Astrocyte (in vitro differentiated cells and primary cell): Measurements from ENCODE around the gene TYMS. TPM values are rescaled to one million over a fixed set of nuclear protein-coding genes. Genes with fewer than 3 reads are reported as not detected.

Source experiments
- DNase-seq: peaks from one replicate; pipeline ENCODE4 v3.0.0-alpha.2; 2010; ENCODE audit warnings: low read depth
- FAIRE-seq: peaks from 2 replicates; lab custom pipeline; 2011; peaks lifted over from hg19 to GRCh38; lab: Jason Lieb, UNC
- H2AFZ ChIP-seq: 2 replicates; pipeline ENCODE4 v1.6.0; 2012; ENCODE audit warnings: low read depth, low read length, inconsistent platforms
- H3K27ac ChIP-seq: 2 replicates; pipeline ENCODE4 v1.5.1; 2011; ENCODE audit warnings: low read depth, low read length, inconsistent platforms
- H3K27me3 ChIP-seq: 2 replicates; pipeline ENCODE4 v1.6.0; 2011; ENCODE audit warnings: low read length, inconsistent platforms; ENCODE audit not compliant: insufficient read depth
- H3K36me3 ChIP-seq: 2 replicates; pipeline ENCODE4 v1.5.1; 2011; ENCODE audit warnings: low read length, inconsistent platforms; ENCODE audit not compliant: insufficient read depth
- H3K4me1 ChIP-seq: 2 replicates; pipeline ENCODE4 v1.5.1; 2011; ENCODE audit warnings: low read length, inconsistent platforms; ENCODE audit not compliant: insufficient read depth
- H3K4me2 ChIP-seq: 2 replicates; pipeline ENCODE4 v1.6.0; 2012; ENCODE audit warnings: low read length, inconsistent platforms
- H3K4me3 ChIP-seq: 2 replicates; pipeline ENCODE4 v1.5.1; 2011; ENCODE audit warnings: low read depth, mild to moderate bottlenecking, low read length, inconsistent platforms; ENCODE audit not compliant: insufficient read depth
- H3K79me2 ChIP-seq: 2 replicates; pipeline ENCODE4 v1.6.0; 2012; ENCODE audit warnings: mild to moderate bottlenecking, low read length, inconsistent platforms; ENCODE audit not compliant: insufficient read depth
- H3K9ac ChIP-seq: 2 replicates; pipeline ENCODE4 v1.6.0; 2012; ENCODE audit warnings: mild to moderate bottlenecking, low read length, inconsistent platforms
- H3K9me3 ChIP-seq: 2 replicates; pipeline ENCODE4 v1.5.1; 2012; ENCODE audit warnings: low read depth, mild to moderate bottlenecking, low read length, inconsistent platforms; ENCODE audit not compliant: insufficient read depth
- H4K20me1 ChIP-seq: 2 replicates; pipeline ENCODE4 v1.6.0; 2012; ENCODE audit warnings: low read length, inconsistent platforms; ENCODE audit not compliant: insufficient read depth
- H3K27ac Mint-ChIP-seq: one replicate; pipeline ENCODE4 v1.8.0; 2021; ENCODE audit warnings: mild to moderate bottlenecking, mixed read lengths; ENCODE audit not compliant: unreplicated experiment
- H3K27me3 Mint-ChIP-seq: one replicate; pipeline ENCODE4 v1.8.0; 2021; ENCODE audit warnings: low read depth, mixed read lengths; ENCODE audit not compliant: unreplicated experiment
- H3K36me3 Mint-ChIP-seq: one replicate; pipeline ENCODE4 v1.8.0; 2021; ENCODE audit warnings: low read depth, mixed read lengths; ENCODE audit not compliant: unreplicated experiment
- H3K4me1 Mint-ChIP-seq: one replicate; pipeline ENCODE4 v1.8.0; 2021; ENCODE audit warnings: low read depth, mixed read lengths; ENCODE audit not compliant: unreplicated experiment
- H3K4me3 Mint-ChIP-seq: one replicate; pipeline ENCODE4 v1.8.0; 2021; ENCODE audit warnings: mild to moderate bottlenecking, moderate library complexity, mixed read lengths; ENCODE audit not compliant: unreplicated experiment
- H3K9me3 Mint-ChIP-seq: one replicate; pipeline ENCODE4 v1.8.0; 2021; ENCODE audit warnings: mild to moderate bottlenecking, mixed read lengths; ENCODE audit not compliant: unreplicated experiment
- CTCF ChIP-seq: IDR thresholded peaks from 2 replicates; pipeline ENCODE4 v1.5.1; 2011; ENCODE audit warnings: low read depth, mild to moderate bottlenecking, inconsistent platforms, low read length, moderate library complexity; ENCODE audit not compliant: insufficient read depth
- EZH2 ChIP-seq: IDR thresholded peaks from 2 replicates; pipeline ENCODE4 v1.6.1; 2012; ENCODE audit warnings: mild to moderate bottlenecking, low read length, inconsistent platforms; ENCODE audit not compliant: insufficient read depth
- total RNA-seq: library from RNA; stranded (reverse); gene quantifications from 2 replicates; pipeline ENCODE4 v1.2.1, GENCODE V29; 2021

Gene TYMS
- total RNA-seq, 1 donor from 2014 or later: 38.7 TPM

GRCh38 chr18:686339-687111 is 29.1 kb downstream of the TYMS start:
- Histone ChIP-seq H3K4me1 (peaks cover 6% of the 10 kb centered on the region), H3K27ac (no peak overlapping the region), H3K36me3 (peaks cover 11% of the 10 kb centered on the region), H3K9me3 (no peaks in the 10 kb centered on the region), H2AFZ (no peak overlapping the region), H3K4me2 (no peak overlapping the region), H3K27me3 (no peaks in the 10 kb centered on the region), H4K20me1 (peaks cover 4% of the 10 kb centered on the region), H3K9ac (no peak overlapping the region), H3K4me3 (no peak overlapping the region), H3K79me2 (no peaks in the 10 kb centered on the region)
- FAIRE-seq (no peak), DNase-seq (no peak)
- H3K4me1 Mint-ChIP-seq: peaks cover 12% of the 10 kb centered on the region
- H3K9me3 Mint-ChIP-seq: no peaks in the 10 kb centered on the region
- no peak for TF ChIP-seq CTCF
- TF ChIP-seq EZH2: no peak
- peaks cover 6% of the 10 kb centered on the region for H3K36me3 Mint-ChIP-seq
- H3K4me3 Mint-ChIP-seq: no peak overlapping the region
- H3K27me3 Mint-ChIP-seq: no peaks in the 10 kb centered on the region
- no peak overlapping the region for H3K27ac Mint-ChIP-seq

- Histone ChIP-seq H3K9ac (no peak overlapping the region), H3K4me2 (no peak overlapping the region), H2AFZ (no peak overlapping the region), H3K9me3 (no peaks in the 10 kb centered on the region), H3K4me3 (no peak overlapping the region), H4K20me1 (peaks cover 4% of the 10 kb centered on the region), H3K27me3 (no peaks in the 10 kb centered on the region), H3K27ac (no peak overlapping the region), H3K4me1 (peaks cover 6% of the 10 kb centered on the region), H3K36me3 (peaks cover 11% of the 10 kb centered on the region), H3K79me2 (no peaks in the 10 kb centered on the region)
- Mint-ChIP-seq H3K27ac (no peak overlapping the region), H3K9me3 (no peaks in the 10 kb centered on the region), H3K4me3 (no peak overlapping the region), H3K4me1 (peaks cover 12% of the 10 kb centered on the region), H3K27me3 (no peaks in the 10 kb centered on the region), H3K36me3 (peaks cover 2% of the 10 kb centered on the region)
- DNase-seq (no peak), FAIRE-seq (no peak)
- no peak for TF ChIP-seq CTCF
- no peak for TF ChIP-seq EZH2
Measured at GRCh38 chr18:688323-688722, 30.9 kb downstream of the TYMS start.

GRCh38 chr18:692824-693223 is 35.4 kb downstream of the TYMS start:
- no peak overlapping the region for H3K4me3 ChIP-seq
- H3K4me1 ChIP-seq: no peaks in the 10 kb centered on the region
- Mint-ChIP-seq H3K27ac (peak overlapping the region; percentile 34), H3K4me1 (no peaks in the 10 kb centered on the region), H3K36me3 (peaks cover 5% of the 10 kb centered on the region), H3K9me3 (no peaks in the 10 kb centered on the region), H3K27me3 (no peaks in the 10 kb centered on the region), H3K4me3 (no peak overlapping the region)
- H3K9ac ChIP-seq: no peak overlapping the region
- H3K27ac ChIP-seq: no peak overlapping the region
- no peak for TF ChIP-seq CTCF
- no peak for TF ChIP-seq EZH2
- H3K79me2 ChIP-seq: no peaks in the 10 kb centered on the region
- no peak for DNase-seq
- no peaks in the 10 kb centered on the region for H3K27me3 ChIP-seq
- no peak for FAIRE-seq
- no peaks in the 10 kb centered on the region for H4K20me1 ChIP-seq
- H2AFZ ChIP-seq: no peak overlapping the region
- H3K4me2 ChIP-seq: no peak overlapping the region
- peaks cover 11% of the 10 kb centered on the region for H3K36me3 ChIP-seq
- no peaks in the 10 kb centered on the region for H3K9me3 ChIP-seq
